PC-9 (cell line): Measurements from ENCODE around the gene PCNT. TPM values are rescaled to one million over a fixed set of nuclear protein-coding genes. Genes with fewer than 3 reads are reported as not detected.

Source experiments
- BruUV-seq: library from RNA; stranded (reverse); fragments of 400-500 nt; replicated peaks from 2 replicates; lab custom pipeline; 2021; lab: Mats Ljungman, UMichigan
- CTCF ChIA-PET: fragments of 300-600 bp; sonication (Branson Sonifier 250); formaldehyde crosslinking; loops from one replicate; lab custom pipeline; 2022; ENCODE audit warnings: antibody characterized with exemption; lab: Charles Lee
- POLR2A ChIA-PET: fragments of 300-600 bp; sonication (Branson Sonifier 250); formaldehyde crosslinking; loops from one replicate; lab custom pipeline; 2022; ENCODE audit warnings: antibody characterized with exemption; ENCODE audit not compliant: unreplicated experiment; lab: Charles Lee
- DNase-seq, 2 experiments: peaks; one replicate each; pipeline versions ENCODE4 v3.0.0 to v3.0.0-alpha.2; 2015 to 2022; ENCODE audit warnings: mixed read lengths in 1 of 2
- H2AFZ ChIP-seq: fragments of 200-600 bp; sonication (generic); 2 replicates; pipeline ENCODE4 v1.8.1; 2017; ENCODE audit warnings: antibody characterized with exemption
- H3F3A ChIP-seq: fragments of 200-600 bp; sonication (generic); 2 replicates; pipeline ENCODE4 v1.8.1; 2017; ENCODE audit warnings: antibody characterized with exemption, mild to moderate bottlenecking, low read depth; ENCODE audit not compliant: insufficient read depth
- H3K27ac ChIP-seq: fragments of 200-600 bp; sonication (generic); 2 replicates; pipeline ENCODE4 v1.6.1; 2016; ENCODE audit warnings: mixed run types
- H3K27me3 ChIP-seq: fragments of 200-600 bp; sonication (generic); 2 replicates; pipeline ENCODE4 v1.6.1; 2016; ENCODE audit warnings: low read depth, mixed run types; ENCODE audit not compliant: insufficient read depth
- H3K36me3 ChIP-seq: fragments of 200-600 bp; sonication (generic); 2 replicates; pipeline ENCODE4 v1.6.1; 2016; ENCODE audit warnings: low read depth, mixed run types
- H3K4me1 ChIP-seq: fragments of 200-600 bp; sonication (generic); replicated peaks from 2 replicates; pipeline ENCODE4 v1.6.1; 2016; ENCODE audit warnings: mixed run types; ENCODE audit not compliant: insufficient read depth
- H3K4me2 ChIP-seq: fragments of 200-600 bp; sonication (generic); 2 replicates; pipeline ENCODE4 v1.6.1; 2017; ENCODE audit warnings: mixed run types
- H3K4me3 ChIP-seq: fragments of 200-600 bp; sonication (generic); 2 replicates; pipeline ENCODE4 v1.6.1; 2016; ENCODE audit warnings: mixed run types
- H3K79me2 ChIP-seq: fragments of 200-600 bp; sonication (generic); 2 replicates; pipeline ENCODE4 v1.6.1; 2017; ENCODE audit warnings: low read depth, mixed run types
- H3K9me2 ChIP-seq: fragments of 200-600 bp; sonication (generic); 2 replicates; pipeline ENCODE4 v1.8.1; 2017; ENCODE audit warnings: mild to moderate bottlenecking; ENCODE audit not compliant: insufficient read depth
- H3K9me3 ChIP-seq: fragments of 200-600 bp; sonication (generic); 2 replicates; pipeline ENCODE4 v1.8.1; 2016; ENCODE audit warnings: low read depth; ENCODE audit not compliant: insufficient read depth
- H4K20me1 ChIP-seq: fragments of 200-600 bp; sonication (generic); 2 replicates; pipeline ENCODE4 v1.8.1; 2017; ENCODE audit not compliant: insufficient read depth
- CTCF ChIP-seq: fragments of 200-600 bp; sonication (generic); conservative IDR thresholded peaks from 2 replicates; pipeline ENCODE4 v1.6.1; 2017; ENCODE audit warnings: mixed run types, antibody characterized with exemption, mild to moderate bottlenecking, moderate library complexity
- EZH2 ChIP-seq: fragments of 200-600 bp; sonication (generic); IDR thresholded peaks from 2 replicates; pipeline ENCODE4 v1.8.0; 2017; ENCODE audit warnings: antibody characterized with exemption, low read depth
- intact Hi-C: fragments of 100-400 bp; cut with micrococcal nuclease; formaldehyde crosslinking; loops from one replicate; pipeline ENCODE4 v1.10.0; 2022; ENCODE audit not compliant: unreplicated experiment
- total RNA-seq: library from RNA; stranded (reverse); gene quantifications from 2 replicates; pipeline ENCODE4 v1.2.3, GENCODE V29; 2021

Gene PCNT
- total RNA-seq, 1 experiment from 2014 or later = 33.4 TPM

DNA sequence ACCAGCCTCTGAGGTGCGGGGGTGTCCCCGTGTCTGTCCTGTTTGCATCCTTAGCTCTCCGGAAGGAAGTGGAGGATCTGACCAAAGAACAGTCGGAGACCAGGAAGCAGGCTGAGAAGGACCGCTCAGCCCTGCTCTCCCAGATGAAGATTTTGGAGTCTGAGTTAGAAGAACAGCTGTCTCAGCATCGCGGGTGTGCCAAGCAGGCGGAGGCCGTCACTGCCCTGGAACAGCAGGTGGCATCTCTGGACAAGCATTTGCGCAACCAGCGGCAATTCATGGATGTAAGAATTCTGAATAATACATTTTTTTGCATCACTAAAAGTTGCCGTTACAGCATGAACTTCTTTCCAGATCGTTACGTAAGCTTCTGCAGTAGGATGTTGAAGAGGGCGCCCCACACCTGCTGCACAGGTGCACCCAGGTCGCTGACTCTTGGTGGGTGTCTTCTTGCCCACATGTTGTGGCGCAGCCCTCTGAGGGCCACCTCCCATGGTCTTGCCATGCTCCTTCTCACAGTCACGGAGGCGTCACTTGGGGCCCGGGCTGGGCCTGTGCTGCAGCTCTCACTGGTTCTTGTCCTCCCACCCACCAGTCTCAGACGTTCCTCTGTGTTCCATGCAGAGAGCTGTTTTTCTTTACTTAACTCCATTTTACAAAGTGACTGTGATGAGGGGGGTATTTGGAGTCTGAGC lies 73.4 kb downstream of the PCNT start:
- intact Hi-C loops = no loop called here
- CTCF ChIA-PET = no interaction called here
- no peaks in the 10 kb centered on the region for H3K36me3 ChIP-seq
- H3K27me3 ChIP-seq = no peaks in the 10 kb centered on the region
- H3K79me2 ChIP-seq = no peaks in the 10 kb centered on the region
- no peaks in the 10 kb centered on the region for H3K9me2 ChIP-seq
- no peak for TF ChIP-seq EZH2
- no peak for TF ChIP-seq CTCF
- no peak overlapping the region for H3K4me2 ChIP-seq
- POLR2A ChIA-PET = no interaction called here
- H4K20me1 ChIP-seq = no peaks in the 10 kb centered on the region
- DNase-seq = no peak
- H2AFZ ChIP-seq = no peak overlapping the region
- no peak overlapping the region for H3K27ac ChIP-seq
- no peaks in the 10 kb centered on the region for H3K4me1 ChIP-seq
- no TSS peak for BruUV-seq
- H3K4me3 ChIP-seq = no peak overlapping the region
- H3K9me3 ChIP-seq = no peaks in the 10 kb centered on the region
- no peaks in the 10 kb centered on the region for H3F3A ChIP-seq

DNA sequence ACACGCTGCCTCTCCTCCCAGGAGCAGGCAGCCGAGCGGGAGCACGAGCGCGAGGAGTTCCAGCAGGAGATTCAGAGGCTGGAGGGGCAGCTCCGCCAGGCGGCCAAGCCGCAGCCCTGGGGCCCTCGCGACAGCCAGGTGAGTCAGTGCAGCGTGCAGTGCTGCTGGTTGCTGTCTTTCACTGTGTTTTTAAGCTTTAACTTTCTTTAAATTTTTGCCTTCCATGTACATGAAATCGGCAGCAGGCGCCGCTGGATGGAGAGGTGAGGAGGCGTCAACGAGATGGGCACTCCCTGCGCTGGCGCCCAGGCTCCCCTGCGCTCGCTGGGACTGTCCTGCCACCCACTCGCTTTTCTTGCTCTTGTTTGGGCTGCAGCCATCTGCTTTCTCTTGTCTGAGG lies 74.0 kb downstream of the PCNT start:
- no peak overlapping the region for H2AFZ ChIP-seq
- no peaks in the 10 kb centered on the region for H3K36me3 ChIP-seq
- TF ChIP-seq EZH2 (no peak), CTCF (no peak)
- ChIA-PET CTCF (no interaction called here), POLR2A (no interaction called here)
- intact Hi-C loops = no loop called here
- H3F3A ChIP-seq = no peaks in the 10 kb centered on the region
- H3K4me3 ChIP-seq = no peak overlapping the region
- H3K79me2 ChIP-seq = no peaks in the 10 kb centered on the region
- no TSS peak for BruUV-seq
- no peaks in the 10 kb centered on the region for H3K9me3 ChIP-seq
- no peaks in the 10 kb centered on the region for H4K20me1 ChIP-seq
- H3K4me2 ChIP-seq = no peak overlapping the region
- no peaks in the 10 kb centered on the region for H3K27me3 ChIP-seq
- no peaks in the 10 kb centered on the region for H3K4me1 ChIP-seq
- no peaks in the 10 kb centered on the region for H3K9me2 ChIP-seq
- DNase-seq = no peak
- H3K27ac ChIP-seq = no peak overlapping the region

GRCh38 chr21:46399129-46399528 lies 75.2 kb downstream of the PCNT start:
- no peak overlapping the region for H2AFZ ChIP-seq
- H3K79me2 ChIP-seq = no peaks in the 10 kb centered on the region
- DNase-seq = no peak
- no peaks in the 10 kb centered on the region for H3K9me2 ChIP-seq
- no peaks in the 10 kb centered on the region for H3K36me3 ChIP-seq
- H3K27ac ChIP-seq = no peak overlapping the region
- H4K20me1 ChIP-seq = no peaks in the 10 kb centered on the region
- no peaks in the 10 kb centered on the region for H3F3A ChIP-seq
- intact Hi-C loops = no loop called here
- no peaks in the 10 kb centered on the region for H3K4me1 ChIP-seq
- H3K4me3 ChIP-seq = no peak overlapping the region
- H3K27me3 ChIP-seq = no peaks in the 10 kb centered on the region
- POLR2A ChIA-PET = no interaction called here
- CTCF ChIA-PET = no interaction called here
- no peaks in the 10 kb centered on the region for H3K9me3 ChIP-seq
- no peak overlapping the region for H3K4me2 ChIP-seq
- BruUV-seq = no TSS peak
- TF ChIP-seq EZH2 = no peak
- TF ChIP-seq CTCF = no peak
